ENCODE results near the gene DCD.

DCD gene

DNA sequence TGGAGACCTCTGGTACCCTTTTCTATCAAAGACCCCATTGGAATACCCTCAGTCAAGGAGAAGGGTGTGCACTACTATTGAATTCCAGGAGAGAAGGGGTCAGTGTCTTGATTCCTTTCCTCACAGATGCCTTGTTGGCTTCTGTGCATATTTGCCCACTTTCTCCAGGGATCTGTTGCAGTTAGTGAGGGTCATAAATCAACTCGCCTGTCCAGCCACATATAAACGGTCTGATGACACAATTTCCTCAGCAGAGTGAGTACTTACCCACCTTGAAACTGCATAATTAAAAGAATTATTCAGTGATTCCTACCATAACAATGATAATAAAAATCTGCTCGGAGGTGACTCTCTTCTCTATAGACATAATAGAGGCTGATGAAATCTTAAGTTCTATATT lies 13.9 kb upstream of the DCD start:
- TF ChIP-seq CTCF (IDR thresholded peaks at IDR 0.05; ENCODE audit: extremely low read depth, missing control alignments), result no peak
- no peak for DNase-seq (ENCODE audit: low spot score)

DNA sequence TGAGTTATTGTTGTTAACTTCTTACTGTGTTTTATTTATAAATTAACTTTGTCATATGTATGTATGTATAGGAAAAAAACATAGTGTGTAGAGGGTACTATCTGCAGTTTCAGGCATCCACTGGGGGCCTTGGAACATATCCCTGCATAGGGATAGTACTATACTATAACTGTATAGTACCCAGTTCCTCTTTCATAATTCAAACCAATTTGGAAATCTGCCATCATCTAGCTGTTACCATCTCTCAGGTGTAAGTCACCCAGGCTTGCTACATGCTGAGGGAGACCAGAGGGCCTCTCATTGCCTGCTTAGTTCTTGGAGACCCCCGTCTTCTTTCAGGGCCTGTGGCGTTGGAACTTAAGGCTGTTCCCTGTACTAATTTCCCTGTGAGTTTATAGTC lies 12.9 kb upstream of the DCD start:
- TF ChIP-seq CTCF (IDR thresholded peaks at IDR 0.05; ENCODE audit: extremely low read depth, missing control alignments), result no peak
- no peak for DNase-seq (ENCODE audit: low spot score)

- no peak for DNase-seq (ENCODE audit: low spot score)
These were observed 12.3 kb upstream of the DCD start for GRCh38 chr12:54660320-54660962.

DNA sequence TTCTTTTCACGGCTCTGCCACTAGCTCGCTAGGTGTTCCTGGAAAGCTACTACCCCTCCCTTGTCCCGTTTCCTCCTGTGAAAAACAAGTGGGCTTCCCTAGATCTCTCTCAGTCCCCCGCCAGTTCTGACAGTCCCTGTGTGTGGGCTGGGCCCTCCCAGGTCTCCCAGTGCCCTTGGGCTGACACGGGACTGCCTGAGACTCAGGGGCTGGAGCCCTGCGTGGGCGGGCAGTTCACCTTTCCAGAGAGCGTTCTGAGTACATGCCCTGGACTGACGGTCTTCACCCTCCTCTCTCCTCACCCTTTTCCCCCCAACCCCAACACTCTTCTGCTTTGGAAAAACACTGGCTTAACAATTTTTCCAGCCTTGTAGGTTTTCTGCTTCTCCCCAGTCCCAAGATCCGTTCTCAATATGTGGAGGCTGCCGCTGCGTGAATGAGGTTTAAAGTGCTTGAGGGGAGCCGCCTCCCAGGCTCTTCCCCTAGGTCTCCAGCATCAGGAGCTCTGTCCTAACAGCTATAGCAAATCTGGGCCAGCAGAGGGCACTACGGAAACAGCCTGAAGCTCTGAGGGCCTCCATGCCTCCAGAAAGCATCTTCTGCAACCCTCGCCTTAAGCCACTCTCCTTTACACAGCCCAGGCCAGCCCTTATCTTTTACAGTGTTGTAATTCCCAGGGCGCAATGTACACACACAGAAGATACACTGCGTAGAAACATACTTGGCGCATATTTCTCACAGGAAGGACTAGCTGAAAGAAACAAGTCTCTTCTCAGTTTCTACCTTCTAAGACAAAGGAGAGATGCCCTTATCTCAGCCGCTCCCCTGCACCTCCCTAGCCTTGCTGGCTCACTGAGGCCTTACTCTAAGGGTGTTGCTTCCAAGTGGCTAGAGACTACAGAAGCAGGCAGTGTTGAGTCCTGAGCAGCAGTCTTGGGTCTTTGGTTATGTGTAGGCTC lies 10.4 kb upstream of the DCD start:
- DNase-seq (ENCODE audit: low spot score), result peak; percentile 73
- peak; percentile 77 for TF ChIP-seq CTCF (IDR thresholded peaks at IDR 0.05; ENCODE audit: extremely low read depth, missing control alignments)

More at GRCh38 chr12:54660320-54660962, 12.3 kb upstream of the DCD start:
- no peak for TF ChIP-seq CTCF (IDR thresholded peaks at IDR 0.05; ENCODE audit: extremely low read depth, missing control alignments)

GRCh38 chr12:54657105-54657607 lies 9.0 kb upstream of the DCD start:
- DNase-seq (ENCODE audit: low spot score), result no peak
- TF ChIP-seq CTCF (IDR thresholded peaks at IDR 0.05; ENCODE audit: extremely low read depth, missing control alignments), result no peak

- no peak for TF ChIP-seq CTCF (IDR thresholded peaks at IDR 0.05; ENCODE audit: extremely low read depth, missing control alignments)
- DNase-seq (ENCODE audit: low spot score), result no peak
These were observed 6.8 kb upstream of the DCD start for GRCh38 chr12:54654926-54655325.

GRCh38 chr12:54653025-54653424 lies 4.9 kb upstream of the DCD start:
- no peak for TF ChIP-seq CTCF (IDR thresholded peaks at IDR 0.05; ENCODE audit: extremely low read depth, missing control alignments)
- no peak for DNase-seq (ENCODE audit: low spot score)

Measured in GM20000 (cell line).